ENCODE results near the gene SLC16A11. TPM values are rescaled to one million over a fixed set of nuclear protein-coding genes. Genes with fewer than 3 reads are reported as not detected.

The SLC16A11 gene
- total RNA-seq: 0.44 and 0.49 TPM in 2 replicates

GRCh38 chr17:7043497-7044198 is at the start of gene SLC16A11:
Gene SLC16A11 (minus strand): TSS chr17:7044092. CDS start chr17:7043513, 579 bp downstream.

GRCh38 chr17:7079581-7080455 is 35.9 kb upstream of the SLC16A11 start, which contains the start of gene CLEC10A:
Gene CLEC10A (minus strand): TSS chr17:7080251. CDS start chr17:7078812, 1,439 bp downstream.

GRCh38 chr17:7035591-7036368 is 8.1 kb downstream of the SLC16A11 start, which contains the start of gene SLC16A13:
Gene SLC16A13 (plus strand): TSS chr17:7036015. CDS start chr17:7036383, 368 bp downstream.

GRCh38 chr17:7022781-7023571 is 20.9 kb downstream of the SLC16A11 start, which contains the start of gene BCL6B:
Gene BCL6B (plus strand): TSS chr17:7023050. CDS start chr17:7023672, 622 bp downstream.

GRCh38 chr17:6995500-6996255 is 48.2 kb downstream of the SLC16A11 start, which contains the start of gene ALOX12:
Gene ALOX12 (plus strand): TSS chr17:6996049. CDS start chr17:6996118, 69 bp downstream.

Other genes starting within 250 kb of the SLC16A11 start
- not detected in 2 replicates for gene TEKT1, start 212.4 kb downstream of the SLC16A11 start, total RNA-seq
- gene ALOX12, start 48.0 kb downstream of the SLC16A11 start, total RNA-seq: not detected in 2 replicates
- gene RNASEK, start 31.5 kb downstream of the SLC16A11 start, total RNA-seq: 22.2 and 55.1 TPM in 2 replicates
- gene BCL6B, start 21.0 kb downstream of the SLC16A11 start, total RNA-seq: 68.6 and 99.3 TPM in 2 replicates
- 1.5 and 1.9 TPM in 2 replicates for gene SLC16A13, start 8.1 kb downstream of the SLC16A11 start, total RNA-seq
- gene CLEC10A, start 36.2 kb upstream of the SLC16A11 start, total RNA-seq: 0.19 TPM in 1 of 2 replicates, not detected in the other
- gene ASGR2, start 70.7 kb upstream of the SLC16A11 start, total RNA-seq: not detected in 2 replicates
- 10.5 and 15.1 TPM in 2 replicates for gene ASGR1, start 135.3 kb upstream of the SLC16A11 start, total RNA-seq
- 6.8 and 22.5 TPM in 2 replicates for gene DLG4, start 175.7 kb upstream of the SLC16A11 start, total RNA-seq
- gene ACADVL, start 175.8 kb upstream of the SLC16A11 start, total RNA-seq: 205 and 264 TPM in 2 replicates
- gene DVL2, start 190.4 kb upstream of the SLC16A11 start, total RNA-seq: 32.2 and 53.0 TPM in 2 replicates
- 28.7 and 37.6 TPM in 2 replicates for gene PHF23, start 195.4 kb upstream of the SLC16A11 start, total RNA-seq
- 86.0 and 116 TPM in 2 replicates for gene GABARAP, start 198.4 kb upstream of the SLC16A11 start, total RNA-seq
- gene CTDNEP1, start 207.6 kb upstream of the SLC16A11 start, total RNA-seq: 18.5 and 41.9 TPM in 2 replicates
- 22.4 and 31.6 TPM in 2 replicates for gene ELP5, start 208.1 kb upstream of the SLC16A11 start, total RNA-seq
- gene CLDN7, start 218.4 kb upstream of the SLC16A11 start, total RNA-seq: 0.82 and 8.1 TPM in 2 replicates
- 0.57 TPM in 1 of 2 replicates, not detected in the other for gene SLC2A4, start 237.6 kb upstream of the SLC16A11 start, total RNA-seq